SK-N-SH treated with all-trans-retinoic acid at 6 μM for 48 hours (cell line): ENCODE data around the gene ATF1.

ENCODE experiments used
- ATAC-seq: fragments of 200-7000 bp; cut with Tn5 transposase; 3 replicates; pipeline ENCODE4 v1.9.1; 2020; ENCODE audit warnings: mild to moderate bottlenecking, moderate library complexity
- ARNTL ChIP-seq: fragments of 450-650 bp; formaldehyde crosslinking; IDR thresholded peaks from 2 replicates; pipeline ENCODE4 v1.5.0; 2020; ENCODE audit warnings: low read depth, mild to moderate bottlenecking, moderate library complexity, borderline replicate concordance
- CREB5 ChIP-seq: fragments of 250-450 bp; sonication (Bioruptor Pico); IDR thresholded peaks from 2 replicates; pipeline ENCODE4 v1.5.1; 2020; ENCODE audit warnings: low read depth, mild to moderate bottlenecking, moderate library complexity
- CSDC2 ChIP-seq: fragments of 250-450 bp; sonication (Bioruptor Pico); IDR thresholded peaks from 2 replicates; pipeline ENCODE4 v1.5.0; 2020; ENCODE audit warnings: mild to moderate bottlenecking, moderate library complexity
- CSRNP3 ChIP-seq: fragments of 250-450 bp; sonication (Bioruptor Pico); IDR thresholded peaks from 2 replicates; pipeline ENCODE4 v1.5.1; 2021; ENCODE audit warnings: mild to moderate bottlenecking, moderate library complexity
- ESRRG ChIP-seq: fragments of 250-450 bp; sonication (Bioruptor Pico); IDR thresholded peaks from 2 replicates; pipeline ENCODE4 v1.6.1; 2021; ENCODE audit warnings: mild to moderate bottlenecking
- ISL1 ChIP-seq: fragments of 250-450 bp; sonication (Bioruptor Pico); IDR thresholded peaks from 2 replicates; pipeline ENCODE4 v2.1.2; 2022; ENCODE audit warnings: mild to moderate bottlenecking, moderate library complexity
- OSR1 ChIP-seq: fragments of 250-450 bp; sonication (Bioruptor Pico); IDR thresholded peaks from 2 replicates; pipeline ENCODE4 v1.8.0; 2022; ENCODE audit warnings: moderate library complexity, mild to moderate bottlenecking, inconsistent platforms
- PPARA ChIP-seq: fragments of 250-450 bp; sonication (Bioruptor Pico); IDR thresholded peaks from 2 replicates; pipeline ENCODE4 v1.5.0; 2020; ENCODE audit warnings: mild to moderate bottlenecking, borderline replicate concordance
- SNAI2 ChIP-seq: fragments of 250-450 bp; sonication (Bioruptor Pico); IDR thresholded peaks from 2 replicates; pipeline ENCODE4 v1.5.0; 2020; ENCODE audit warnings: mild to moderate bottlenecking, moderate library complexity
- TCF4 ChIP-seq: fragments of 250-450 bp; sonication (Bioruptor Pico); IDR thresholded peaks from 2 replicates; pipeline ENCODE4 v1.8.0; 2021; ENCODE audit warnings: mild to moderate bottlenecking, moderate library complexity, borderline replicate concordance
- TOX ChIP-seq: fragments of 250-450 bp; sonication (Bioruptor Pico); IDR thresholded peaks from 2 replicates; pipeline ENCODE4 v1.8.0; 2021; ENCODE audit warnings: mild to moderate bottlenecking, moderate library complexity, borderline replicate concordance
- ZC3H10 ChIP-seq: fragments of 250-450 bp; sonication (Bioruptor Pico); IDR thresholded peaks from 2 replicates; pipeline ENCODE4 v1.5.1; 2021; ENCODE audit warnings: mild to moderate bottlenecking, moderate library complexity
- ZFP3 ChIP-seq: fragments of 250-450 bp; sonication (Bioruptor Pico); IDR thresholded peaks from 2 replicates; pipeline ENCODE4 v1.5.0; 2020; ENCODE audit warnings: mild to moderate bottlenecking, moderate library complexity
- ZFP30 ChIP-seq: fragments of 450-650 bp; formaldehyde crosslinking; IDR thresholded peaks from 2 replicates; pipeline ENCODE4 v1.5.0; 2022; ENCODE audit warnings: mild to moderate bottlenecking, moderate library complexity
- ZNF70 ChIP-seq: fragments of 450-650 bp; formaldehyde crosslinking; IDR thresholded peaks from 2 replicates; pipeline ENCODE4 v1.5.0; 2020; ENCODE audit warnings: mild to moderate bottlenecking, moderate library complexity
- ZNF8 ChIP-seq: fragments of 450-650 bp; formaldehyde crosslinking; IDR thresholded peaks from 2 replicates; pipeline ENCODE4 v1.5.0; 2020; ENCODE audit warnings: mild to moderate bottlenecking, moderate library complexity
- TF ChIP-seq, protein P1 (sequence below): fragments of 250-450 bp; sonication (Bioruptor Pico); IDR thresholded peaks from 2 replicates; pipeline ENCODE4 v1.8.0; 2021; ENCODE audit warnings: low read depth, mild to moderate bottlenecking, moderate library complexity, borderline replicate concordance
- TF ChIP-seq, protein P2 (sequence below): fragments of 250-450 bp; sonication (Bioruptor Pico); IDR thresholded peaks from 2 replicates; pipeline ENCODE4 v1.5.0; 2020; ENCODE audit warnings: mild to moderate bottlenecking, moderate library complexity
- TF ChIP-seq, protein P3 (sequence below): fragments of 250-450 bp; sonication (Bioruptor Pico); IDR thresholded peaks from 2 replicates; pipeline ENCODE4 v1.8.0; 2020; ENCODE audit warnings: mild to moderate bottlenecking, moderate library complexity, borderline replicate concordance

The ATF1 gene

GRCh38 chr12:50728841-50729240 lies 35.1 kb upstream of the ATF1 start (continued):
- TF ChIP-seq CSRNP3 (CRISPR knock-in tag) (no peak), CREB5 (CRISPR knock-in tag) (no peak), TCF4 (CRISPR knock-in tag) (no peak)
- TF ChIP-seq, protein P1, sequence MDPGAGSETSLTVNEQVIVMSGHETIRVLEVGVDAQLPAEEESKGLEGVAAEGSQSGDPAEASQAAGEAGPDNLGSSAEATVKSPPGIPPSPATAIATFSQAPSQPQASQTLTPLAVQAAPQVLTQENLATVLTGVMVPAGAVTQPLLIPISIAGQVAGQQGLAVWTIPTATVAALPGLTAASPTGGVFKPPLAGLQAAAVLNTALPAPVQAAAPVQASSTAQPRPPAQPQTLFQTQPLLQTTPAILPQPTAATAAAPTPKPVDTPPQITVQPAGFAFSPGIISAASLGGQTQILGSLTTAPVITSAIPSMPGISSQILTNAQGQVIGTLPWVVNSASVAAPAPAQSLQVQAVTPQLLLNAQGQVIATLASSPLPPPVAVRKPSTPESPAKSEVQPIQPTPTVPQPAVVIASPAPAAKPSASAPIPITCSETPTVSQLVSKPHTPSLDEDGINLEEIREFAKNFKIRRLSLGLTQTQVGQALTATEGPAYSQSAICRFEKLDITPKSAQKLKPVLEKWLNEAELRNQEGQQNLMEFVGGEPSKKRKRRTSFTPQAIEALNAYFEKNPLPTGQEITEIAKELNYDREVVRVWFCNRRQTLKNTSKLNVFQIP = no peak
- TF ChIP-seq, all 23 proteins: peak for 0

DNA sequence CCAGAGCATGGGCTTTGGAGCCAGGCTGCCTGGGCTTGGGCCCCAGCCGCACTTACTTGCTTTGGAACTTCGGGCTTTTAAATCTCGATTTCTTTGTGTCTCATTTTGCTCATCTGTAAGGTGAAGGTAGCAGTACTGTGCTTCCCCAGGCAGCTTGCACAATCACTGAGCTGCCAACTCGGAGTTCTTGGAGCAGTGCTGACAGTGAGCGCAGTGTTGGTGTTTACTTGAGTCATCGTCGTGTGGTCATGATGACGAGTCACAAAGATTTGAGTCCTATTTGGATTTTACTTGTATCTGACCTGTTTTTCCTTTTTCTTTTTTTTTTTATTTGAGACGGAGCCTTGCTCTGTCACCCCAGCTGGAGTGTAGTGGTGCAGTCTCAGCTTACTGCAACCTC lies 31.3 kb upstream of the ATF1 start:
- TF ChIP-seq CSDC2 (CRISPR knock-in tag) (no peak), SNAI2 (CRISPR knock-in tag) (no peak), TCF4 (CRISPR knock-in tag) (no peak), CREB5 (CRISPR knock-in tag) (no peak), ZNF8 (CRISPR knock-in tag) (no peak), ZFP3 (no peak), PPARA (CRISPR knock-in tag) (no peak), ESRRG (CRISPR knock-in tag) (no peak), ZC3H10 (CRISPR knock-in tag) (no peak), OSR1 (CRISPR knock-in tag) (no peak), ZFP30 (no peak), CSRNP3 (CRISPR knock-in tag) (no peak)
- TF ChIP-seq, protein P1 = no peak
- TF ChIP-seq, protein P2, sequence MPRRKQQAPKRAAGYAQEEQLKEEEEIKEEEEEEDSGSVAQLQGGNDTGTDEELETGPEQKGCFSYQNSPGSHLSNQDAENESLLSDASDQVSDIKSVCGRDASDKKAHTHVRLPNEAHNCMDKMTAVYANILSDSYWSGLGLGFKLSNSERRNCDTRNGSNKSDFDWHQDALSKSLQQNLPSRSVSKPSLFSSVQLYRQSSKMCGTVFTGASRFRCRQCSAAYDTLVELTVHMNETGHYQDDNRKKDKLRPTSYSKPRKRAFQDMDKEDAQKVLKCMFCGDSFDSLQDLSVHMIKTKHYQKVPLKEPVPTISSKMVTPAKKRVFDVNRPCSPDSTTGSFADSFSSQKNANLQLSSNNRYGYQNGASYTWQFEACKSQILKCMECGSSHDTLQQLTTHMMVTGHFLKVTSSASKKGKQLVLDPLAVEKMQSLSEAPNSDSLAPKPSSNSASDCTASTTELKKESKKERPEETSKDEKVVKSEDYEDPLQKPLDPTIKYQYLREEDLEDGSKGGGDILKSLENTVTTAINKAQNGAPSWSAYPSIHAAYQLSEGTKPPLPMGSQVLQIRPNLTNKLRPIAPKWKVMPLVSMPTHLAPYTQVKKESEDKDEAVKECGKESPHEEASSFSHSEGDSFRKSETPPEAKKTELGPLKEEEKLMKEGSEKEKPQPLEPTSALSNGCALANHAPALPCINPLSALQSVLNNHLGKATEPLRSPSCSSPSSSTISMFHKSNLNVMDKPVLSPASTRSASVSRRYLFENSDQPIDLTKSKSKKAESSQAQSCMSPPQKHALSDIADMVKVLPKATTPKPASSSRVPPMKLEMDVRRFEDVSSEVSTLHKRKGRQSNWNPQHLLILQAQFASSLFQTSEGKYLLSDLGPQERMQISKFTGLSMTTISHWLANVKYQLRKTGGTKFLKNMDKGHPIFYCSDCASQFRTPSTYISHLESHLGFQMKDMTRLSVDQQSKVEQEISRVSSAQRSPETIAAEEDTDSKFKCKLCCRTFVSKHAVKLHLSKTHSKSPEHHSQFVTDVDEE = no peak
- TF ChIP-seq, protein P3, sequence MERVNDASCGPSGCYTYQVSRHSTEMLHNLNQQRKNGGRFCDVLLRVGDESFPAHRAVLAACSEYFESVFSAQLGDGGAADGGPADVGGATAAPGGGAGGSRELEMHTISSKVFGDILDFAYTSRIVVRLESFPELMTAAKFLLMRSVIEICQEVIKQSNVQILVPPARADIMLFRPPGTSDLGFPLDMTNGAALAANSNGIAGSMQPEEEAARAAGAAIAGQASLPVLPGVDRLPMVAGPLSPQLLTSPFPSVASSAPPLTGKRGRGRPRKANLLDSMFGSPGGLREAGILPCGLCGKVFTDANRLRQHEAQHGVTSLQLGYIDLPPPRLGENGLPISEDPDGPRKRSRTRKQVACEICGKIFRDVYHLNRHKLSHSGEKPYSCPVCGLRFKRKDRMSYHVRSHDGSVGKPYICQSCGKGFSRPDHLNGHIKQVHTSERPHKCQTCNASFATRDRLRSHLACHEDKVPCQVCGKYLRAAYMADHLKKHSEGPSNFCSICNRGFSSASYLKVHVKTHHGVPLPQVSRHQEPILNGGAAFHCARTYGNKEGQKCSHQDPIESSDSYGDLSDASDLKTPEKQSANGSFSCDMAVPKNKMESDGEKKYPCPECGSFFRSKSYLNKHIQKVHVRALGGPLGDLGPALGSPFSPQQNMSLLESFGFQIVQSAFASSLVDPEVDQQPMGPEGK (CRISPR knock-in tag) = no peak
- no peak for ATAC-seq

- ATAC-seq = no peak
- TF ChIP-seq PPARA (CRISPR knock-in tag) (no peak), SNAI2 (CRISPR knock-in tag) (no peak), ZFP3 (no peak), ISL1 (CRISPR knock-in tag) (no peak), ZFP30 (no peak), ARNTL (CRISPR knock-in tag) (no peak), TOX (no peak), ZNF70 (no peak)
- TF ChIP-seq, protein P3 (CRISPR knock-in tag) = no peak
Observed at GRCh38 chr12:50733706-50734105, 30.2 kb upstream of the ATF1 start.
